GM21367 (cell line): ENCODE data around the gene CARS2.
"Not testable (repeated sequence)": the region's sequence is repeated elsewhere in the genome, so short reads cannot be mapped to it uniquely, and the experiment has no call there.

ENCODE experiments used
- ATAC-seq: cut with Tn5 transposase; IDR thresholded peaks from one replicate; pipeline ENCODE4 v1.9.1; 2021; ENCODE audit not compliant: unreplicated experiment

The CARS2 gene

DNA sequence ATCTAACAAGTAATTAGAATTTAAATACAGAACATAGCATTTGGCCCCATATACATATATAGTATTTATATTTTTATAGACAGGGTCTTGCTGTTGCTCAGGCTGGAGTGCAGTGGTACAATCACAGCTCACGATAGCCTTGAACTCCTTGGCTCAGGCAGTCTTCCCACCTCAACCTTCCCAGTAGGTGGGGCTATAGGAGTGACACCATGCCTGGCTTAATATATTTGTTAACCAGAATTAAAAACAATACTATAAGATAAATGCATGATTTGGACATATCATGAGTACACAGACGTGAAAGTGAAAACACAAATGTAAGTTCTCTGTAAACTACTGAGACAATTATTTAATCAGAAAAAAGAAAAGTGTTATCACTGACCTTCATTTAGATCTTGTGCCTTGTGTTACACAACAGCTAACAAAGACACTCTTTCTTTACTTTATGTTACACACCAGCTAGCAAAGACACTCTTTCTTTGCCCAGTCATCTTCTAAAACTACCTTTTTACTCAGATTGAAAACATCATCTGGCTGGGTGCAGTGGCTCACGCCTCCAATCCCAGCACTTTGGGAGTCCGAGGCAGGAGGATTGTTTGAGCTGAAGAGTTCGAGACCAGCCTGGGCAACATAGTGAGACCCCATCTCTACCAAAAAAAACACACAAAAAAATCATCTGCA lies 22.6 kb downstream of the CARS2 start:
- ATAC-seq, result no peak

- no peak for ATAC-seq
Measured at GRCh38 chr13:110682746-110683145, 23.2 kb downstream of the CARS2 start.

DNA sequence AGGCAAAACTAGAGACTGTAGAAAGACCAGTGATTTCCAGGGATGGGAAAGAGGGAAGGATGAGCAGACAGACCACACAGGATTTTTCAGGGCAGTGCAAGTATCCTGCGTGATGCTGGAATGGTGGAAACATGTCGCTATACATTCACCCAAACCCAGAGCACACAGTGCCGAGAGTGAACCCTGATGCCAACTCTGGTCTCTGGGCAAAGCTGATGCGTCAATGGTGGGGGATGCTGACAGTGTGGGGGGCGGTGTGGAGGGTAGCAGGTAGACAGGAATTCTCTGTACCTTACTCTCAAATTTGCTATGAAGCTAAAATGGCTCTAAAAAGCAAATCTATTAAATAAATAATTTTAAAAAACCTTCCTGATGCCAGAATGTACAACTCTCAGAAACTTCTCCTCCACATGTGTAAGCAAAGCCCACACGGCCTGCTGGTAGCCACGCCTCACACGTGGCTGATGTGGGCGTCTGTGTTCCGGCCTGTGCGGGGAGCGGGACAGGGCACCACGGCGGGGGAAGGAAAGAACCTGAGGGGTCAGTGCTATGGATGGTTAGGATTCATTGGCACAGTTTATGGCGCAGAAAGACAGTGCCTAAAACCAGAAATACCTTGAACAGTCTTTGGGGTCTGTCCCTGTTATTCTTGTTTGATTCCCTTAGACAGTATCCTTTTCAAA lies 23.9 kb downstream of the CARS2 start:
- no peak for ATAC-seq

GRCh38 chr13:110680852-110681251 lies 25.1 kb downstream of the CARS2 start:
- no peak for ATAC-seq

DNA sequence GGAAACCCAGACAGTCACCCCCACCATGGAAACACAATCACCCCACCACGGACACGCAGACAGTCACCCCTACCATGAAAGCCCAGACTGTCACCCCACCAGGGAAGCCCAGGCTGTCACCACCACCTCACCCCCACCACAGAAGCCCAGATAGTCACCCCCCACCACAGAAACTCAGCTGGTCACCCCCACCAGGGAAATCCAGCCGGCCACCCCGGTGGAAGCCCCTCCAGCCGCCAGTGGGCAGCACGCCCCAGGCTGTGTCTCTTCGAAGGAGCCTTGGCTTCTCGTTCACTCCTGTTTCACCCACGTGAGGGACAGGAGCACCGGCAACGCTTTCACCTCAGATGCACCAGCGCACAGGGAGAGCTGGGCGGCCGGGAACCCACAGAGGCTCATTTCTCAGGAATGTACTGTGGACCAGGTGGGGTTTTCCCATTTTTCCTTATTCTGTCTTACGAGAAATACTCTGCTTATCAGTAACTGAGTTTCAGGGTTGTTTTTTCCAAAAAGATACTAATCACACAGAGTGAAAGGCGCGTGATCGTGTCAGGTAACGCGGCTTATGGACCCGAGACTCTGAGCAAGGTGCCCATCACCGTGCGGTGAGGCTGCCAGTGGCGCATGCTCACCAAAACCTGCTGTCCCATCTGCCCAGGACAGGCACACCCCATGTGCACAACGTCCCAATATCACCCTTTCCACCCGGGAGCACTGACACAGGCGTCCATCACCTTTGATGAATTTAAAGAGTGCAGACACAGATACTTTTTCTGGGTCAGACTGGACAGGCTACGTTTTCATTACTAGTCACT lies 28.0 kb downstream of the CARS2 start:
- ATAC-seq, result no peak

- peak; percentile 77 for ATAC-seq
Measured at GRCh38 chr13:110676595-110677587, 29.0 kb downstream of the CARS2 start.

DNA sequence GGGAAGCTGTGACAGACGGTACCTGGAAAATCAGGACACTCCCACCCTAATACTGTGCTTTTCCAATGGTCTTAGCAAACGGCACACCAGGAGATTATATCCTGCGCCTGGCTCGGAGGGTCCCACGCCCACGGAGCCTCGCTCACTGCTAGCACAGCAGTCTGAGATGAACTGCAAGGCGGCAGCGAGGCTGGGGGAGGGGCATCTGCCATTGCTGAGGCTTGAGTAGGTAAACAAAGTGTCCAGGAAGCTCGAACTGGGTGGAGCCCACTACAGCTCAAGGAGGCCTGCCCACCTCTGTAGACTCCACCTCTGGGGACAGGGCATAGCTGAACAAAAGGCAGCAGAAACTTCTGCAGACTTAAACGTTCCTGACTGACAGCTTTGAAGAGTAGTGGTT lies 36.1 kb downstream of the CARS2 start:
- ATAC-seq, result not testable (repeated sequence)

GRCh38 chr13:110669036-110669435 lies 36.9 kb downstream of the CARS2 start:
- ATAC-seq, result no peak

DNA sequence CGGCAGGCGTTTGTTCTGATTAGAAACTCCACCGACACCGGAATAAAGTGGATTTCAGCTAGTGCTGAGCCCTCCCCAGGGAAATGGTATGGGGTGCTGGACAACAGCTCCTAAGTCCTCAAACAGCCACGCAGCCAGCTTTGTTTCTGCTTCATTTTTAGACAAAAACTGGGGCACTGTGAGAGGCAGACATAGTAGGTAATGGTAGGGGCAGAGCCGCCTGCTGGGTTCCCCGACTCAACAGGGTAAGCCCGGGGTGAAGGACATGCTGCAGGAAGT lies 39.7 kb downstream of the CARS2 start:
- no peak for ATAC-seq

GRCh38 chr13:110665491-110666254 lies 40.2 kb downstream of the CARS2 start:
- ATAC-seq, result no peak

GRCh38 chr13:110664673-110665072 lies 41.2 kb downstream of the CARS2 start:
- no peak for ATAC-seq

DNA sequence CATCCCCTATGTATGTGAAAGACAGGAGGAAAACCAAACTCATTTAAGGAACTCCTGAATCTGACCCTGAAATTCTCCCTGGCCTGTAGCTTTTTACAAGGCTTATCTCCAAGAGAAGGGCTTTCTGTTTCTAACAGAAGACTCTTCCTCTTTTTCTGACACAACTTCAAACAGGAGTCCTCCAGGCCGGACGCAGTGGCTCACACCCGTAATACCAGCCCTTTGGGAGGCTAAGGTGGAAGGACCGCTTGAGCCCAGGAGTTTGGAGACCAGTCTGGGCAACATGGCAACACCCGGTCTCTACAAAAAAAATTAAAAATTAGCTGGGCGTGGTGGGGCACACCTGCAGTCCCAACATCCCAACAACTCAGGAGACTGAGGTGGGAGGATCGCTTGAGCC lies 41.9 kb downstream of the CARS2 start:
- ATAC-seq, result no peak

DNA sequence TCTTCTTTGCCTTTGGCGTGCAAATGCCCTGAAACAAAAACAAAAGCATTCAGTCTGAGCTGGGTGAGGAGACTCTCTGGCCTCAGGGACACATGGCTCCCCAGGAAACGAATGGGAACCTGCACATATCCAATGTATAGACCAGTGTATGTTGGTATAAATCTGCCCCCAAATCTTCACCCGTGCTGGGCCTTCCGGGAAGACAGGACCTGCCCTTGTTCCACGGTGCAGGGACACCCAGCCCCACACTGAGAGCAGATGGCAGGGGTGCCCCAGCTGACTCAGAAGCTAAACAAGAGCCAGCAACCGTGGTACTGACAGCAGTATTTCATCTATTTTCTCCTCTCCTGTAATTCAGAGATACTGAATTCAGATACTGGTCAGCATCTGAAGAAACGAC lies 42.4 kb downstream of the CARS2 start:
- ATAC-seq, result no peak

DNA sequence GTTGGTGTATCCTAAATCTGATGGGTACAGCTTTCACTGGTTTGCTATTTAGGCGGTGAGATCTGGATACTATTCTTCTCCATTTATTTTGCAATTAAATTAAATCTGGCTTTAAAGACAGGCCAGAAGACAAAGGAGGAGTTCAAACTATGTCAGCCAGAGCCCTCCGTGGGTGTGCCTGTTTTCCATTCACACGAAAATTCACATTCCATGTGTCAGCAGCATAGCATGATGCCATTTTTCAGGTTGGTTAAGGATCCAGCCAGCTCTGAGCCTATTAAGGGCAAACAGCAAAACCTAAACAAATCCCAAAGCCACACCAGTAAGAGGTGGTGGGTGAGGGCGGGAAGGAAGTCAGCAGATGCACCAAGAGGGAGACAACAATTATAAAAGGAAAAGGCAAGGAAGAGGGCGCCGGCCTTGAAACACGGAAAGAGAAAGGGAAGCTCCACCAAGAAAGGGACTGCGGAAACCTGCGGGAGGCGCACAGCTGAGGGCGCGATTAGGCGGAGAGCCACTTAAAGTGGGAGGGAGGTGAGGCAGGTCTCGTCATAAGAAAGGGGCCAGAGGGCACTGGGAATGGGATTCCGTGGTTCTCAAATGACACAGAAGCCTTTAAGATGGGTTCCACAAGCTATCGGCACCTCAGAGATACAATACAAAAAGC lies 43.0 kb downstream of the CARS2 start:
- no peak for ATAC-seq

DNA sequence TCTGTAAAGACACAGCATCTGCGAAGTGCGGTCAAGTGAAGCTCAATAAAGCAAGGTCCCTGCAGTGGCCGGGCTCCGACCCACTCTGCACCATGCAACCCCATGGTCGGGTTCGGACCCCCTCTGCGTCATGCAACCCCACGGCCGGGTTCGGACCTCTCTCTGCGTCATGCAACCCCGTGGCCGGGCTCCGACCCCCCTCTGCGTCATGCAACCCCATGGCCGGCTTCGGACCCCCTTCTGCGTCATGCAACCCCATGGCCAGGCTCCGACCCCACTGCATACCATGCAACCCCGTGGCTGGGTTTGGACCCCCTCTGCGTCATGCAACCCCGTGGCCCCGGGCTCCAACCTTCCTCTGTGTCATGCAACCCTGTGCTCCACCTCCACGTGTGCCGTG lies 43.8 kb downstream of the CARS2 start:
- ATAC-seq, result no peak

DNA sequence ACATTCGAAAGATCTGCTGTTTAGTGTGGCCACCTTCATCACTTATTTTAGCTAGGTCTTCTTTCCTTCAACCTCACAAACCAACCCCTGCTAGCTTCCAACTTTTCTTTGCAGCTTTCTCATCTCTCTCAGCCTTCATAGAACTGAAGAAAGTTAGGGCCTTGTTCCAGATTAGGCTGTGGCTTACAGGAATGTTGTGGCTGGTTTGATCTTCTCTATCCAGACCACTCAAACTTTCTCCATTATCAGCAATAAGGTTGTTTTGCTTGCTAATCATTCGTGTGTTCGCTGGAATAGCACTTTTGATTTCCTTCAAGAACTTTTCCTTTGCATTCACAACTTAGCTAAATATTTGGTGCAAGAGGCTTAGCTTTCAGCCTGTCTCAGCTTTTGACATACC lies 44.7 kb downstream of the CARS2 start:
- ATAC-seq, result no peak

DNA sequence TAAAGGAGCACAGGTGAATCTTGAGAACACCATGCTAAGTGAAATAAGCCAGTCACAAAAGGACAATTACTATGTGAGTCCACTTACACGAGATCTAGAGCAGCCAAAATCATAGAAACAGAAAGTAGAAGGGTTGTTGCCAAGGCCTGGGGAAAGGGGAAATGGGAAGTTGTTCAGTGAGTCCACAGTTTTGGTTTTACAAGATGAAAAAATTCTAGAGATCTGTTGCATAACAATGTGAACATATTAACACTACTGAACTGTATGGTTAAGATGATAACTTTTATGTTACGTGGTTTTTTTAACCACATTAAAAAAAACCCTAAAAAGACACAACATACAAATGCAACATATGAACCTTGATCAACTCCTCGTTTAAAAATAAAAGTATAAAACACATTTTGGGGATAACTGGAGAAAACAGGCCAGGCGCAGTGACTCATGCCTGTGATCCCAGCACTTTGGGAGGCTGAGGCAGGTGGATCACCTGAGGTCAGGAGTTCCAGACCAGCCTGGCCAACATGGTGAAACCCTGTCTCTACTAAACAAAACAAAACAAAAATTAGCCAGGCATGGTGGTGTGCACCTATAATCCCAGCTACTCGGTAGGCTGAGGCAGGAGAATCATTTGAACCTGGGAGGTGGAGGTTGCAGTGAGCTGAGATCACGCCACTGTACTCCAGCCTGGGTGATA lies 47.6 kb downstream of the CARS2 start:
- ATAC-seq, result peak; percentile 84

DNA sequence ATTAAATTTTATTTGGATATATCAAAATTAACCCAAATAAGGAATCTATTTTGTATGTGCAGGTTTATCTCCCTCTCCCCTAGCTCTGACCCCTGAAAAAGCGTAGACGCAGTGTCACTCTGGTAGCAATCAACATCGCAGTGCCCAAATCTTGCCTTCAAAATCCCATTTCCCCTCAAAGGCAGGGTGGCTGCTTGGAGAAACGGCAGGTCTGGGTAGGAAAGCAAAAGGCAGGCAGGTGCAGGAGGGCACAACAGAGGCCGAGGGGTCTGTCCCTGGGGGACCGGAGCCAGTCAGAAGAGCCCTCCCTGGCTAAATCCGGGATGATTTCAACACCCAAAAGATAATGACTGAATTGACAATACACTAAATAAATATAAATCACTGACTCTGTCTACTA lies 48.7 kb downstream of the CARS2 start:
- no peak for ATAC-seq

- no peak for ATAC-seq
Measured at GRCh38 chr13:110653851-110654250, 52.1 kb downstream of the CARS2 start.
